GM12801 (cell line): ENCODE results near the gene ITPR1.

Experiments
- TF ChIP-seq, protein P1 (sequence below): IDR thresholded peaks from one replicate; pipeline ENCODE4 v1.5.1; 2011; ENCODE audit warnings: control low read depth; ENCODE audit not compliant: insufficient read length; ENCODE audit errors: extremely low read depth

Gene ITPR1

DNA sequence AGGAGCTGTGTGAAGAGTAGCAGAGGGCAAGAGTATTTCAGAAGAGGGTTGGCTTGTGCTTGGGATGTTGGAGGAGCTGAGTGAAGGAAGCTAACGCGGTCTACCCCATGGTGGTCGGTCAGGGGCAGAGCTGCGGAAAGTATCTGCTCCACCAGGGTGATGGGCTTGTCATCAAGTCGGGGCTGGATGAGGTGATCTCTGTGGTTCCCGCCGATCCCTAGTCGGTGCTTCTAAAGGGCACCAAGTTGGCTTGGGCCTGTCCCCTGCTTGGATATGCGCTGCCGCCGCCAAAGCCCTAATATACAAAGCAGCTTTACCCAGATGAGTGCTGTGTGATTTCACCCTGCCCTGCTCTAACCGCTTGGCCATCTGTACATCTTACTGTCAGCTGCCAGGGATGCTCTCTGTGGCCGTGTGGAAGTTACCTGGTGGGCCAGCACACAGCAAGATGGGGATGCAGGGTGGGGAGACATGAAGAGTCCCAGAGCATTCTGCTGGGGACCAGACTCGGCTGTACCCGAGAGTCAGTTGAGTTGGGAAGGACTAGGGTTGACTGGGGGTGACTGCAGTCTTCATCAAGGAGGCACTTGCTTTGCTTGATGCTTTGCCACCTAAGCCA, 260.0 kb downstream of the ITPR1 start:
- TF ChIP-seq, protein P1, sequence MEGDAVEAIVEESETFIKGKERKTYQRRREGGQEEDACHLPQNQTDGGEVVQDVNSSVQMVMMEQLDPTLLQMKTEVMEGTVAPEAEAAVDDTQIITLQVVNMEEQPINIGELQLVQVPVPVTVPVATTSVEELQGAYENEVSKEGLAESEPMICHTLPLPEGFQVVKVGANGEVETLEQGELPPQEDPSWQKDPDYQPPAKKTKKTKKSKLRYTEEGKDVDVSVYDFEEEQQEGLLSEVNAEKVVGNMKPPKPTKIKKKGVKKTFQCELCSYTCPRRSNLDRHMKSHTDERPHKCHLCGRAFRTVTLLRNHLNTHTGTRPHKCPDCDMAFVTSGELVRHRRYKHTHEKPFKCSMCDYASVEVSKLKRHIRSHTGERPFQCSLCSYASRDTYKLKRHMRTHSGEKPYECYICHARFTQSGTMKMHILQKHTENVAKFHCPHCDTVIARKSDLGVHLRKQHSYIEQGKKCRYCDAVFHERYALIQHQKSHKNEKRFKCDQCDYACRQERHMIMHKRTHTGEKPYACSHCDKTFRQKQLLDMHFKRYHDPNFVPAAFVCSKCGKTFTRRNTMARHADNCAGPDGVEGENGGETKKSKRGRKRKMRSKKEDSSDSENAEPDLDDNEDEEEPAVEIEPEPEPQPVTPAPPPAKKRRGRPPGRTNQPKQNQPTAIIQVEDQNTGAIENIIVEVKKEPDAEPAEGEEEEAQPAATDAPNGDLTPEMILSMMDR = no peak

DNA sequence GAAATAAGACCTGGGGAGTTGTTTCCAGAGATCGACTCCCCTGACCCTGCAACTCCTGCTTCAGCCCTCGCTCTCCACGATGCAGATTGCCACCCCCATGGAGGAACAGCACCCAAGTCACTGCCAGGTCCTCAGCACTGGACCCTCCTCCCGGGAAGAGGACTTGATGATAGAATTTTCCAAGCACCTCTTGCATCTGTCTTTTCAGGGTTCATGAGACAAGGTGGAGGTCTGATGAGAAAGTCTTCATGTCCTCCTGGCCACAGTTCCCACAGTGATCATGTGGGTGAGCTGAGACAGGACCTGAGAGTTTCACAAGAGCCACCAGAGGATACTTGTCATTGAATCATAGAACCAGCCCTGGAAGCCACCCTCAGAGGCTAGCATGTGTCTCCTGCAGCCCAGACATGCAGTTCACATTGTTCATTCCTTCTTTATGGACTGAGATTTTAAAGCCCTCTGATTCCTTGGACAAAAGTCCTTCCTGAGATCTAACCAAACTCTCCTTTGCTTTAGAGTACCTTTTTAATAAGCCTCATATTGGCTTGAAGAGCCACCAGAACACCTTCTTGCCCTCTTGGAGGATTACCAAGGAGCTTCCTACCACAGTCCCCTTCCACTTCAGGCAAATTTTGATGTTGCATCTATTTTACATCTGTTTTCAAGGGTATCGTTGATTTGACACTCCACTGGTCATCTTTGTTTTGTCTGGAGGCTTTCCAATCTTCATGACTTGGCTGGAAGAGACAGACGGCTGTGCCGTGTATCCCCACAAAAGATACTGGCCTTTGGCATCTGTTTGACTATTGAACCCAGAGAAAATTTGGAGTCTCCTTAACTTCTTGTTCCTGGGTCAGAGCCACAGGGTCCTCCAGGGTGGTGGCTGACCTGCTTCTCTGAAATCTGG, 261.3 kb downstream of the ITPR1 start:
- TF ChIP-seq, protein P1 = no peak

DNA sequence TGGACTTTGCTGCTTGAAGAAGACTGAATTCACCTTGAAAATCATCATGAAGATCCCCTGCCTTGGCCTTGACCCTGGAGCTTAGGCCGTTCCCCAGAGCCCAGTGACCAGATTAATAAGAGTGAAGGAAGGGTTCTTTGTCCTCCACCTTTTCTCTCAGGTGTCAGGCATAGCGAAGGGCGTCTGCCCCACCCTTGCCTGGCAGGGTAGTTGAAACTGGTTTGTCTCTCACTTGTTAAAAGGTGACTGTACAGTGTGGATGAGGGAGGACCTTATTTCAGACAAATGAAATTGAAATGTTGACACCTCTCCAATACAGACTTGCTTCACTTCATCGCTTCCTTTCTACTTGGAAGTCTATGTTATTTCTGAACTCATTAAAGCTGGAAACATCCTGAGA, 262.4 kb downstream of the ITPR1 start:
- TF ChIP-seq, protein P1 = no peak

DNA sequence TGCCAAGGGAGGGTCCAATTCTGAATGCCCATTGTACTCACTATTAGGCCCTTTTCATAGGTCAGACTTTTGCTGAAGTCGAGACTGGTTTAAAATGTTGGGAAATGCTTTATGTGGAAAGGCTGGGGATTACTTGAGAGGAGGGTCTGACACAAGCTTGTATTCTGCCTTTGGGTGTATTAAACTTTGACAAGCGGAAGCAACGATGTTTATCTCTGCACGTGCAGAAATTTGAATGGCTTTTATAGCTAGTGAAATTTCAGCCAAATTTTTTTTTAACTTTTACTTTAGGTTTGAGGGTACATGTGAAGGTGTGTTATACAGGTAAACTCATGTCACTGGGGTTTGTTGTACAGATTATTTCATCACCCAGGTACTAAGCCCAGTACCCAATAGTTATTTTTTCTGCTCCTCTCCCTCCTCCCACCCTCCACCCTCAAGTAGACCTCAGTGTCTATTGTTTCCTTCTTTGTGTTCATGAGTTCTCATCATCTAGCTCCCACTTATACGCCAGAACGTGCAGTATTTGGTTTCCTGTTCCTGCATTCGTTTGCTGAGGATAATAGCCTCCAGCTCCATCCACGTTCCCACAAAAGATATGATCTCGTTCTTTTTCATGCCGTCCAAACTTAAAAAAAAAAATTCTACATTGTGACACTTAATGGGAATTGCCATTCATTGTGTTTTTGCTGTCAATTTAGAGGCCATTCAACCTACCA, 263.1 kb downstream of the ITPR1 start:
- TF ChIP-seq, protein P1 = no peak

DNA sequence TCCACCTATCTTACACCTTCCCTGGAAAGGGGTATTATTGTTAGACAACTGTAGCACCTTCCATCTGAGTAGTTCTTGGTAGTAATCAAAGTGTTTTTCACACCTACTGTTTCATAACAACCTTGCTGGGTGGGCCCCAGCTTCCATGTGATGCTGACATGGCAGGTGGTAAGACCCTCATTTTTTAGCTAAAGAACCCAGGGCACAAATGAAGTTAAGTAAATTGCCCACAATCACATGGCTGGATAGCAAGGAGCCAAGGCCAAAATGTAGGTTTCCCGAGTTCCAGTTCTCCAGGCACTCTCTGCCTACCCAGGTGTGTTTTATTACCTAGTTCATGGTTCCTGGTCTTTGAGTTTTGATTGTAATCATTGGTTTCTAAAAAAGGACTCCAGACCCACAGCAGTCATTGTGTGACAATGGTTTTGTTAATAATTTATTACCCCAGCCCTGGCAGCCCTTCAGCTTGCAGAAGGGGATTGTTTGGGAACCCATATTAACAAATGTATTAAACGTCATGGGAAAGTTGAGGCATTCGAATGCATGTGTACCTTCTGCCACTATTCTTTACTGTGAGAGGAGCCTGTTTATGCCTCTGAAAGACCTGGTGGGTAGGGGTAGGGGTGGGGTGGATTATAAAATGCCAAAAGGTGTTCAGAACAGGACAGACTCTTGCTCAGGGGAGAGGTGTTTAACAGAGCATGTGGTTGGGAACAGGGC, 263.9 kb downstream of the ITPR1 start:
- TF ChIP-seq, protein P1 = no peak

DNA sequence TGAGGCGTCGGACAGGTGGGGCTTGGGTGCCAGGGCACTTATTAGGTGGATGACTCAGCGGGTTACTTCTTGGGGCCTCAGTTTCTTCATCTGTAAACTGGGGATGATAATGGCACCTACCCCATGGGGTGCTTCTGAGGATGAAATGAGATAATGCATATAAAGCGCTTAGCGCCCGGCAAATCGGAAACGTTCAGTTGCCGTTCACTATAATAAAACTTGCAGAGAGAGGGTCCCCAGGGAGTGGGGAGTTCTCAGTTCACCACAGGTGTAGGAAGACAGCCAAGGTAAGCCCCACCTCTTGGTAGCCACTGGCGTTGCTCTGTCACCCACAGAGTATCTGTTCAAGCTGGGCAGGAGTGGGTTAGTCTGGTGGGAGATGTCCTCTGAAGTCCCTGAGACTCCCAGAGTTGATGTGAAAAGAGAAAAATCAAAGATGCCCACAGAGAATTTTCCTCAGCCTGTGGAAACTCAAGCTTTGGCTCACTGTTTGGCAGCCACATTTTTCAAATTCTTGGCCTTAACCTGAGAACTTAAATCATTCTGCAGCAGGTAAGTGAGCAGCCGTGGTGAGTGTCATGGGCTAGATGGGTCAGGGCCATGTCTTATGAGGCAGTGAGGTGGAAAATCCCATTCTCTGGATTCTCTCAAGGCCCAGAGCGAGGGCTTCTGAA, 264.6 kb downstream of the ITPR1 start:
- TF ChIP-seq, protein P1 = no peak
